H1 (cell line): ENCODE results near the gene HDAC7. TPM values are rescaled to one million over a fixed set of nuclear protein-coding genes. Genes with fewer than 3 reads are reported as not detected.

Source experiments
- CTCF ChIA-PET: fragments of 300-600 bp; sonication (Branson Sonifier 250); formaldehyde crosslinking; loops from one replicate; lab custom pipeline; 2021; ENCODE audit not compliant: partially characterized antibody; lab: Charles Lee
- POLR2A ChIA-PET: fragments of 300-600 bp; sonication (Branson Sonifier 250); formaldehyde crosslinking; loops from one replicate; lab custom pipeline; 2021; ENCODE audit warnings: inconsistent platforms; ENCODE audit not compliant: partially characterized antibody; lab: Charles Lee
- DNase-seq, 2 experiments: peaks; one replicate each; pipeline versions ENCODE4 v3.0.0 to v3.0.0-alpha.2; 2010 to 2022; ENCODE audit warnings: low spot score in 2 of 2, low read depth in 1 of 2, mixed read lengths in 1 of 2
- FAIRE-seq: peaks from 2 replicates; lab custom pipeline; 2011; peaks lifted over from hg19 to GRCh38; lab: Jason Lieb, UNC
- H2AFZ ChIP-seq: 2 replicates; pipeline ENCODE4 v1.8.1; 2012; ENCODE audit warnings: low read length, inconsistent platforms
- H2AK5ac ChIP-seq: 2 replicates; pipeline ENCODE4 v1.6.1; 2013; ENCODE audit warnings: low read depth, low read length
- H2BK120ac ChIP-seq: replicated peaks from 2 replicates; pipeline ENCODE3; 2013; ENCODE audit warnings: low read depth, low read length, inconsistent platforms
- H2BK12ac ChIP-seq: 2 replicates; pipeline ENCODE4 v1.6.1; 2013; ENCODE audit warnings: low read depth, low read length
- H2BK15ac ChIP-seq: 2 replicates; pipeline ENCODE4 v1.6.1; 2013; ENCODE audit warnings: low read length
- H2BK20ac ChIP-seq: 2 replicates; pipeline ENCODE4 v1.6.1; 2013; ENCODE audit warnings: low read length
- H2BK5ac ChIP-seq: 2 replicates; pipeline ENCODE4 v1.6.1; 2013; ENCODE audit warnings: low read depth, low read length
- H3K14ac ChIP-seq: 2 replicates; pipeline ENCODE4 v1.6.1; 2013; ENCODE audit warnings: inconsistent platforms; ENCODE audit not compliant: insufficient read length
- H3K18ac ChIP-seq: 2 replicates; pipeline ENCODE4 v1.6.1; 2013; ENCODE audit warnings: low read length; ENCODE audit errors: extremely low read depth
- H3K23ac ChIP-seq: 2 replicates; pipeline ENCODE4 v1.6.1; 2013; ENCODE audit warnings: inconsistent platforms; ENCODE audit not compliant: insufficient read length
- H3K23me2 ChIP-seq: 2 replicates; pipeline ENCODE4 v1.6.1; 2013; ENCODE audit warnings: low read depth, low read length
- H3K27ac ChIP-seq: 2 replicates; pipeline ENCODE4 v1.6.1; 2011; ENCODE audit warnings: low read depth, low read length, inconsistent platforms
- H3K27me3 ChIP-seq, 4 experiments: replicated peaks in 1 of 4; 1 replicate in 1 of 4; 2 replicates in 3 of 4; pipeline versions ENCODE4 v1.6.1 to v1.8.1; 2011 to 2013; ENCODE audit warnings: low read length in 3 of 4, mild to moderate bottlenecking in 3 of 4, inconsistent platforms in 2 of 4, mixed read lengths in 2 of 4, moderate library complexity in 1 of 4; ENCODE audit not compliant: control insufficient read depth in 3 of 4, insufficient read depth in 3 of 4; ENCODE audit errors: extremely low read depth in 1 of 4
- H3K36me3 ChIP-seq, 4 experiments: 2 replicates each; pipeline versions ENCODE4 v1.6.1 to v1.8.1; 2011 to 2013; ENCODE audit warnings: mild to moderate bottlenecking in 4 of 4, low read length in 3 of 4, moderate library complexity in 2 of 4, control low read depth in 1 of 4, inconsistent platforms in 1 of 4; ENCODE audit not compliant: insufficient read depth in 4 of 4, control insufficient read depth in 2 of 4
- H3K4ac ChIP-seq: replicated peaks from 2 replicates; pipeline ENCODE3; 2013; ENCODE audit warnings: low read length, low read depth, mixed read lengths, inconsistent platforms; ENCODE audit not compliant: insufficient read length
- H3K4me1 ChIP-seq, 4 experiments: replicated peaks in 1 of 4; 1 replicate in 1 of 4; 2 replicates in 3 of 4; pipeline versions ENCODE4 v1.6.1 to v1.8.1; 2011 to 2013; ENCODE audit warnings: low read length in 3 of 4, inconsistent platforms in 2 of 4, mixed read lengths in 1 of 4; ENCODE audit not compliant: insufficient read depth in 4 of 4, control insufficient read depth in 3 of 4
- H3K4me2 ChIP-seq, 2 experiments: 2 replicates each; pipeline versions ENCODE4 v1.6.1 to v1.8.1; 2011 to 2013; ENCODE audit warnings: low read depth in 2 of 2, low read length in 2 of 2, control low read depth in 1 of 2, inconsistent platforms in 1 of 2, mild to moderate bottlenecking in 1 of 2; ENCODE audit not compliant: insufficient read depth in 1 of 2
- H3K4me3 ChIP-seq, 4 experiments: fragments of 200-600, 300-600 bp in 1 of 4; sonication (generic), shearing (Covaris generic), sonication (Bioruptor Twin) in 1 of 4; 2 replicates each; pipeline versions ENCODE4 v1.5.1 to v1.8.1; 2011 to 2016; ENCODE audit warnings: low read length in 4 of 4, low read depth in 3 of 4, control low read depth in 2 of 4, inconsistent platforms in 2 of 4, mild to moderate bottlenecking in 2 of 4, mixed read lengths in 1 of 4, moderate library complexity in 1 of 4; ENCODE audit not compliant: insufficient read depth in 2 of 4; ENCODE audit errors: extremely low read depth in 1 of 4
- H3K56ac ChIP-seq: replicated peaks from 2 replicates; pipeline ENCODE3; 2013; ENCODE audit warnings: low read depth, mild to moderate bottlenecking, mixed read lengths, low read length, inconsistent platforms; ENCODE audit not compliant: insufficient read length
- H3K79me1 ChIP-seq: 2 replicates; pipeline ENCODE4 v1.6.1; 2013; ENCODE audit warnings: low read depth, low read length, control low read depth
- H3K79me2 ChIP-seq, 2 experiments: 2 replicates each; pipeline versions ENCODE4 v1.6.1 to v1.8.1; 2012 to 2013; ENCODE audit warnings: low read length in 2 of 2, mild to moderate bottlenecking in 2 of 2, inconsistent platforms in 1 of 2; ENCODE audit not compliant: insufficient read depth in 2 of 2, control insufficient read depth in 1 of 2
- H3K9ac ChIP-seq, 4 experiments: replicated peaks in 1 of 4; 1 replicate in 1 of 4; 2 replicates in 3 of 4; pipeline versions ENCODE4 v1.6.1 to v1.8.1; 2011 to 2013; ENCODE audit warnings: low read depth in 3 of 4, low read length in 3 of 4, control low read depth in 2 of 4, mild to moderate bottlenecking in 2 of 4, moderate library complexity in 2 of 4, inconsistent platforms in 1 of 4; ENCODE audit errors: extremely low read depth in 1 of 4
- H3K9me3 ChIP-seq, 2 experiments: 2 replicates each; pipeline versions ENCODE4 v1.6.1 to v1.8.1; 2012 to 2013; ENCODE audit warnings: mild to moderate bottlenecking in 2 of 2, moderate library complexity in 2 of 2, control low read depth in 1 of 2, inconsistent platforms in 1 of 2, low read depth in 1 of 2, low read length in 1 of 2, mixed read lengths in 1 of 2; ENCODE audit not compliant: insufficient read depth in 2 of 2
- H4K20me1 ChIP-seq, 2 experiments: replicated peaks in 1 of 2; 2 replicates each; pipeline versions ENCODE3 to v1.8.1; 2011 to 2013; ENCODE audit warnings: inconsistent platforms in 2 of 2, low read length in 2 of 2, mild to moderate bottlenecking in 1 of 2; ENCODE audit not compliant: insufficient read depth in 2 of 2, control insufficient read depth in 1 of 2
- H4K5ac ChIP-seq: 2 replicates; pipeline ENCODE4 v1.6.1; 2013; ENCODE audit warnings: low read length, low read depth, mixed read lengths, inconsistent platforms; ENCODE audit not compliant: insufficient read length
- H4K8ac ChIP-seq: 2 replicates; pipeline ENCODE4 v1.8.0; 2013; ENCODE audit warnings: mild to moderate bottlenecking, moderate library complexity, low read length, inconsistent platforms; ENCODE audit not compliant: insufficient read depth; ENCODE audit errors: extremely low read depth
- H4K91ac ChIP-seq: replicated peaks from 2 replicates; pipeline ENCODE3; 2013; ENCODE audit warnings: low read length, mixed read lengths, inconsistent platforms; ENCODE audit not compliant: insufficient read length
- CEBPB ChIP-seq: IDR thresholded peaks from 2 replicates; pipeline ENCODE4 v1.6.1; 2012; ENCODE audit warnings: low read depth, low read length
- CHD1 ChIP-seq: IDR thresholded peaks from 2 replicates; pipeline ENCODE4 v1.6.1; 2012; ENCODE audit warnings: low read depth, low read length, improper control_type of control experiment
- E2F6 ChIP-seq: IDR thresholded peaks from 2 replicates; pipeline ENCODE4 v1.6.1; 2012; ENCODE audit warnings: inconsistent platforms
- EP300 ChIP-seq, 2 experiments: IDR thresholded peaks; 1 replicate in 1 of 2; 2 replicates in 1 of 2; pipeline ENCODE4 v1.6.1; 2011 to 2012; ENCODE audit warnings: low read depth in 2 of 2, low read length in 2 of 2, mild to moderate bottlenecking in 2 of 2, borderline replicate concordance in 1 of 2, inconsistent platforms in 1 of 2, moderate library complexity in 1 of 2
- GABPA ChIP-seq: IDR thresholded peaks from 2 replicates; pipeline ENCODE4 v1.6.1; 2011; ENCODE audit warnings: mild to moderate bottlenecking, low read length, moderate library complexity, borderline replicate concordance; ENCODE audit not compliant: insufficient read depth
- HDAC2 ChIP-seq, 2 experiments: fragments of 300-600 bp in 1 of 2; sonication (generic) in 1 of 2; IDR thresholded peaks; 2 replicates each; pipeline ENCODE4 v1.6.1; 2011 to 2012; ENCODE audit warnings: low read depth in 2 of 2, low read length in 2 of 2, mild to moderate bottlenecking in 2 of 2, moderate library complexity in 2 of 2, borderline replicate concordance in 1 of 2, inconsistent platforms in 1 of 2
- KDM4A ChIP-seq: IDR thresholded peaks from one replicate; pipeline ENCODE4 v1.7.1; 2012; ENCODE audit warnings: low read depth, mild to moderate bottlenecking, moderate library complexity, low read length, inconsistent platforms; ENCODE audit not compliant: severe bottlenecking
- KDM5A ChIP-seq: fragments of 200-600 bp; IDR thresholded peaks from 2 replicates; pipeline ENCODE4 v1.7.1; 2012; ENCODE audit warnings: mild to moderate bottlenecking, low read length, inconsistent platforms, mixed read lengths
- MAFK ChIP-seq: IDR thresholded peaks from 2 replicates; pipeline ENCODE4 v1.6.1; 2012; ENCODE audit warnings: low read depth, mild to moderate bottlenecking, improper control_type of control experiment, low read length
- POLR2AphosphoS5 ChIP-seq: IDR thresholded peaks from 2 replicates; pipeline ENCODE4 v1.6.1; 2011; ENCODE audit warnings: low read depth, low read length
- SIX5 ChIP-seq: IDR thresholded peaks from 2 replicates; pipeline ENCODE4 v1.6.1; 2011; ENCODE audit warnings: mild to moderate bottlenecking, low read depth, low read length
- SUZ12 ChIP-seq: fragments of 200-600 bp; sonication (generic); IDR thresholded peaks from 2 replicates; pipeline ENCODE4 v1.6.1; 2012; ENCODE audit warnings: mild to moderate bottlenecking, inconsistent platforms, low read length, moderate library complexity, mixed read lengths
- TAF1 ChIP-seq: IDR thresholded peaks from 2 replicates; pipeline ENCODE4 v1.6.1; 2011; ENCODE audit warnings: mild to moderate bottlenecking, low read depth, low read length
- TCF12 ChIP-seq: IDR thresholded peaks from 2 replicates; pipeline ENCODE4 v1.6.1; 2011; ENCODE audit warnings: low read depth, mild to moderate bottlenecking, low read length
- WGBS, 2 experiments: shearing (Covaris generic) in 1 of 2; methylation state at CpG; one replicate each; pipeline versions ENCODE4 v1.1.6 to v1.1.7; 2013 to 2015; ENCODE audit warnings: low lambda C conversion rate in 2 of 2, mixed read lengths in 2 of 2, inconsistent platforms in 1 of 2, low coverage in 1 of 2, missing lambda C conversion rate in 1 of 2; ENCODE audit not compliant: insufficient replicate concordance in 2 of 2, insufficient coverage in 1 of 2, insufficient read length in 1 of 2; ENCODE audit errors: extremely low coverage in 1 of 2, missing lambda C conversion rate in 1 of 2; 5-methylcytosine and 5-hydroxymethylcytosine counted together
- polyA plus RNA-seq, 7 experiments: library from polyadenylated mRNA; depleted of rRNA in 3 of 7; stranded (reverse) in 5 of 7; unstranded in 2 of 7; fragments of >200 nt in 5 of 7; fragments of 200-250 nt in 2 of 7; gene quantifications; 1 replicate in 5 of 7; 2 replicates in 1 of 7; 4 replicates in 1 of 7; pipeline versions ENCODE4 v1.2.1 to v1.2.3, GENCODE V29; 2011 to 2013; ENCODE audit warnings: missing spikeins in 2 of 7, mixed read lengths in 2 of 7
- total RNA-seq: library from RNA; stranded (reverse); fragmentation: NEBNext Ultra II Directional; extraction: Animal tissue kit (Norgen Biotek cat#: 25700); gene quantifications from 2 replicates; pipeline ENCODE4 v1.2.1, GENCODE V29; 2021

HDAC7 gene
- total and polyA plus RNA-seq, 2 of the 8 experiments (the other 6 are each of a cell fraction or from before 2014, with no cell fraction given) = 25.5 to 84.9 TPM

- Histone ChIP-seq H3K23ac (no peak overlapping the region), H3K23me2 (no peaks in the 10 kb centered on the region), H2BK12ac (no peak overlapping the region), H4K8ac (no peak overlapping the region), H2AK5ac (no peak overlapping the region), H3K18ac (no peak overlapping the region), H4K5ac (no peak overlapping the region), H3K79me1 (no peaks in the 10 kb centered on the region), H3K14ac (no peak overlapping the region), H2AFZ (no peak overlapping the region), H3K27ac (no peak overlapping the region), H3K56ac (no peak overlapping the region), H3K9me3 (no peaks in the 10 kb centered on the region), H2BK15ac (no peak overlapping the region), H2BK5ac (no peak overlapping the region), H3K4me2 (no peak overlapping the region), H4K20me1 (peaks cover 0 to 17% of the 10 kb centered on the region in 2 experiments), H2BK120ac (no peak overlapping the region), H3K4ac (no peak overlapping the region), H3K4me1 (no peaks in the 10 kb centered on the region), H3K36me3 (peaks cover 29 to 56% (median 53%) of the 10 kb centered on the region in 4 experiments), H3K27me3 (no peaks in the 10 kb centered on the region), H2BK20ac (no peak overlapping the region), H4K91ac (no peak overlapping the region), H3K9ac (no peak overlapping the region), H3K4me3 (no peak overlapping the region), H3K79me2 (no peaks in the 10 kb centered on the region)
- ChIA-PET POLR2A (interaction anchor here (1.4 to 3.8 kb wide), 2 partner anchors 10 to 13 kb away, joined by 4 to 17 read pairs; no protein-coding TSS in a partner anchor), CTCF (interaction anchor here (0.6 to 58.8 kb wide), 9 partner anchors 8 to 1897 kb away, joined by 3 to 2442 read pairs (median 4); partner anchors contain the start of genes ENDOU, RAPGEF3 and RPAP3)
- FAIRE-seq (no peak), DNase-seq (no peak)
- WGBS, 2 experiments = 91% methylated on average over 5 of the region's 5 CpGs; no CpG with 5 or more reads in 1 of the 2 experiments
- TF ChIP-seq SIX5 (no peak), CEBPB (no peak), TCF12 (no peak), POLR2AphosphoS5 (no peak), CHD1 (no peak), HDAC2 (IDR thresholded peaks at IDR 0.05; ENCODE audit: borderline replicate concordance in 1 of 2, low read depth in 2 of 2, low read length in 2 of 2) (no peak), TAF1 (no peak), KDM4A (no peak), KDM5A (no peak), E2F6 (no peak), MAFK (no peak), GABPA (no peak), SUZ12 (no peak), EP300 (IDR thresholded peaks at IDR 0.05; ENCODE audit: borderline replicate concordance in 1 of 2, low read depth in 2 of 2, low read length in 2 of 2) (no peak)
These were observed 30.6 kb downstream of the HDAC7 start for GRCh38 chr12:47789141-47789540.
